ENCODE results near the gene ATP5PO.
"Not testable (repeated sequence)": the region's sequence is repeated elsewhere in the genome, so short reads cannot be mapped to it uniquely, and the experiment has no call there.

ATP5PO gene

GRCh38 chr21:33940164-33940880 lies 24.7 kb upstream of the ATP5PO start:
- DNase-seq = no peak

DNA sequence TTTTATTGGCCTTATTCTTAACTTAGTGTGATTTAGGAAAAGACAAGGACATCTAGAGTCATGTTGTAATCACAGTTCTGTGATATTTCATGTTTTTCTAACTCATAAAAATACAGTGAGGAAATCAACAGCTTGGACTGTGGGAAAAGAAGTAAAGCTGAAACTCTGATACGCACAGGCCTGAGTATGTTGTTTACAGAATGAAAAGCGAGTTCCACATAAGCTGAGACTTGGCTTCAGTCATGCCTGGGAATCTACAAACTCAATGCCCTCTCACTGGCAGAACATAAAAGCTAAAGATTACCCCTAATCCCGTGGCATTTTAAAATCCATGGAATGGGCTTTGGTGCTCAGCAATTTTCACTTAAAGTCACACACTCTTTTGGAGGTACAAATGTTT lies 23.6 kb upstream of the ATP5PO start:
- no peak for DNase-seq

- DNase-seq = no peak
Measured at GRCh38 chr21:33938381-33938780, 22.8 kb upstream of the ATP5PO start.

GRCh38 chr21:33937931-33938339 lies 22.3 kb upstream of the ATP5PO start:
- DNase-seq = no peak

GRCh38 chr21:33937146-33937545 lies 21.5 kb upstream of the ATP5PO start:
- DNase-seq = no peak

DNA sequence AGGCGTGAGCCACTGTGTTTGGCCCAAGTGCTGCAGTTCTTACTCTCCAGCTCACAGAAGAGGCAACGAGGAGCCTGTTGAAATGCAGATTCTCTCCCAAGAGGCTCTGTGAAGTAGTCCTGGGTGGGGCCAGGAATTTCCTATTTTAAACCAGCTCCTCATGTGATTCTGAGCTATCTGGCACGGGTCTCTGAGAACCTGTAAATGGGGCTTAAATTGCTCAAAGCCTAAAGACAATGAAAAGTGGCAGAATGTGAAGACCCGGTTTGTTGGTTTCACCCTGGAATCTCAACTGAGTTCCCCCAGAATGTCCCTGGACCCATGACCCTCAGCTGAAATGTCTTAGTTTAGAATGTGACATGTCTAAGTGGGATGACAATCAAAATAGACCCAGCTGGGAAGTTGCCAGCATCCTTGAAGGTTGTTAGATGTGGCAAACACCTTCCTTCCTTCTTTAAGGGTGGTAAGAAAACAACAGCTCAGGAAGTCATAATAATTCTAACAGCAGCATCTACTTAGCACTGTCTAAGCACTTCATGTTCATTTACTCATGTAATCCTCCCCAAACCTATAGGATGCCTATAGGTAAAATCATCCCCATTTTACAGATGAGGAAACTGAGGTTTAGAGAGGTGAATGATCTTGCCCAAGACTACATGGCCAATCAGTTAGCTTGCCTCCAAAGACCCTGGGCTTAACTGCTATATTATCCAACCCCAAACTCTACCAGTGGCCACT lies 20.9 kb upstream of the ATP5PO start:
- no peak for DNase-seq

DNA sequence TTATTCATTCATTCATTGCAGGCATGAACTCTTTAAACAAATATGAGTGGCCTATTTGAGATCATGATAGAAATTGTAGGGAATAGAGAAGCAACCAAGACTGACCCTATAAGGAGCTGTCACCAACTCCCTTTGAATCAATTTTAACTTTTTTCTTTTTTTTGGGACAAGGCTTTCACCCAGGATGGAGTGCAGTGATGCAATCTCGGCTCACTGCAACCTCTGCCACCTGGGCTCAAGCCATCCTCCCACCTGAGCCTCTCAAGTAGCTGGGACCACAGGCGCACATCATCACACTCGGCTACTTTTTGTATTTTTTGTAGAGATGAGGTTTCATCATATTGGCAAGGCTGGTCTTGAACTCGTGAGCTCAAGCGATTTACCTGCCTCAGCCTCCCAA lies 17.1 kb upstream of the ATP5PO start:
- DNase-seq = no peak

- peak; percentile 47 for DNase-seq
Measured at GRCh38 chr21:33931799-33932390, 16.3 kb upstream of the ATP5PO start.

- DNase-seq = not testable (repeated sequence)
Measured at GRCh38 chr21:33931052-33931798, 15.6 kb upstream of the ATP5PO start.

DNA sequence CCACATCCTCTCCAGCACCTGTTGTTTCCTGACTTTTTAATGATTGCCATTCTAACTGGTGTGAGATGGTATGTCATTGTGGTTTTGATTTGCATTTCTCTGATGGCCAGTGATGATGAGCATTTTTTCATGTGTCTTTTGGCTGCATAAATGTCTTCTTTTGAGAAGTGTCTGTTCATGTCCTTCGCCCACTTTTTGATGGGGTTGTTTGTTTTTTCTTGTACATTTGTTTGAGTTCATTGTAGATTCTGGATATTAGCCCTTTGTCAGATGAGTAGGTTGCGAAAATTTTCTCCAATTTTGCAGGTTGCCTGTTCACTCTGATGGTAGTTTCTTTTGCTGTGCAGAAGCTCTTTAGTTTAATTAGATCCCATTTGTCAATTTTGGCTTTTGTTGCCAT lies 10.6 kb upstream of the ATP5PO start:
- DNase-seq = not testable (repeated sequence)

DNA sequence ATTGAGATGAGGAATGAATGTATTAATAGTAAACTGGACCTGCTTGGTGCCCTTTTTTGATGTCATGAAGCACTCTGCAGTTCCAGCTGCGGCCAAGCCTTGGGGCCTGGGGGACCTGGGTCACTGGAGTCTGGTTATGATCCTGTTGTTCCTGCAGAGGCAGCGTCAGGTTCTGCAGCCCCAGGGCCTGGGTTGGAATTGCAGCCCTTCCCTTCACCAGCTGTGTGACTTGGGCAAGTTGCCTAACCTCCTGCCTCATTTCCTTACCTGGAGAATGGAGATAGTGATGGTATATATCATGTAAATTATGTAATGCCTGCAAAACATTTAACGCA lies 9.1 kb upstream of the ATP5PO start:
- DNase-seq = no peak

GRCh38 chr21:33924079-33924765 lies 8.6 kb upstream of the ATP5PO start:
- DNase-seq = peak; percentile 96

DNA sequence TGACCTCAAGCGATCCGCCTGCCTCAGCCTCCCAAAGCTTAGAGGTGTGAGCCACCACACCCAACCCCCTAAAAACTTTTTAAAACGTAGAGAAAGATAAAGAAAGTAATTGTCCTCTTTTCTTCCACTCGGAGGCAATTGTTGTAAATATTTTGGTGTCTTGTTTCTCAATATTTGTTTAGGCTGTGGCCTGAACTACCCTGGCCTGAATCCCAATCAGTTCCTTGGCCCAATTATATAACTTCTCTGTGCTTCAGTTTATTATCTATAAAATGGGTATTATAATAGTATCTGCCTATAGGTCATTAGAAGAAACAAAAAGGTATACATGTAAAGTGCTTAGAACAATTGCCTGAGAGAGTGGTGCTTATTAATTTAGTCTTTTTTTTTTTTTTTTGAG lies 1.8 kb upstream of the ATP5PO start:
- no peak for DNase-seq

- DNase-seq = no peak
Measured at GRCh38 chr21:33916200-33916567, 580 bp upstream of the ATP5PO start.

GRCh38 chr21:33914188-33914587 lies 1.4 kb downstream of the ATP5PO start:
- DNase-seq = peak; percentile 40

GRCh38 chr21:33909756-33910155 lies 5.8 kb downstream of the ATP5PO start:
- DNase-seq = no peak

DNA sequence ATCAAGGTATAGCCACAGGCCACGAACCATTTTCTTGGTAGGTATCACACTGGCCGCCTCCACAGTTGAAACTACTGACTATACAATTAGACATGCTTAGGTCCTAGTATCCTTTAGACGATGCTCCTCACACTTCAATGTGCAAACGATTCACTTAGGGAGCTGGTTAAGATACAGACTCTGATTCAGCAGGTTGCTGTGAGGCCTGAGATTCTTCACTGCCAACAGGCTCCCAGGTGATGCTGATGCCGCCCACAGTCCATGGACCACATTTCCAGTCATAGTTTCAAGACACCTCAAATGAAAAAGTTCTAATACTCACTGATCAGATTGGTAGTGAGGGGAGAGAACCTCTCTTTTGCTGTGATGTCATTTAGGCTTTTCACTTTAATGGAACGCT lies 6.8 kb downstream of the ATP5PO start:
- DNase-seq = no peak

DNA sequence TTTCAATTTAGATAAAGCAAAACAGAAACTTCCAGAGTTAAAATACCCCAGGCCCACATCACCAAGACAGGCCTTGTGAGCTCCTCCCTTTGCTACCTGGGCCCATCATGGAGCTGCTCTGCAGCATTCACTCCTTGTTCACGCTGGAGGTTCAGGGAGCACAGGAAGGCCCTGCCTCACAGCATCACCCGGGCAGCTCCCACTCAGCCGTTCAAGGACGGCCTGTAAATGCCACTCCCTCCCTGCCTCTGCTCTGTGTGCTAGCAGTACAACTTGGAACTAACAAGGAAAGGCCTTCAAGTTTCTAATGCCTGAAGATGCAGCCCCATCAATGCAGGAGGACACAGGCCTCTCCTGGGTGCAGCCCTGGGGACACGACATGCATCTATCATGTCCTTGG lies 11.6 kb downstream of the ATP5PO start:
- DNase-seq = no peak

- no peak for DNase-seq
Measured at GRCh38 chr21:33902349-33902748, 13.3 kb downstream of the ATP5PO start.

- DNase-seq = peak; percentile 66
Measured at GRCh38 chr21:33901412-33902288, 14.0 kb downstream of the ATP5PO start.

DNA sequence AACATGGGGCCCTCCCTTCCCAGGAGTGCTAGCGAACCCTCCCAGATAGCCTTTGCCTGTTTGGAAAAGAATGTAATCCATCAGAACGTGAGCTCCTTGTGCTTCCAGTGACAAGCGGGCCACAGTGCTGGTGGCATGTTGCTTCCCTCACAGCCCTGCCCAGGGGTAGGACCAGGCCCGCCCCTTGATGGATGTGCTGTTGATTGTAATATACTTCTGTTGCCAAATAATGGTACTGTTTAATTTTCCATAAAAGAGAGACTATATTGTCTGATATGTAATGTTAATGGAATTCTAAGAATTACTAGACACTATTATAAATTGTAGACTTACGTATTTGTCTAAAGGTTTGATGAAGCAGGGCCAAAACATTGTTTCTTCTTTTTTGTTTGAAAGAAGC lies 16.4 kb downstream of the ATP5PO start:
- DNase-seq = no peak

DNA sequence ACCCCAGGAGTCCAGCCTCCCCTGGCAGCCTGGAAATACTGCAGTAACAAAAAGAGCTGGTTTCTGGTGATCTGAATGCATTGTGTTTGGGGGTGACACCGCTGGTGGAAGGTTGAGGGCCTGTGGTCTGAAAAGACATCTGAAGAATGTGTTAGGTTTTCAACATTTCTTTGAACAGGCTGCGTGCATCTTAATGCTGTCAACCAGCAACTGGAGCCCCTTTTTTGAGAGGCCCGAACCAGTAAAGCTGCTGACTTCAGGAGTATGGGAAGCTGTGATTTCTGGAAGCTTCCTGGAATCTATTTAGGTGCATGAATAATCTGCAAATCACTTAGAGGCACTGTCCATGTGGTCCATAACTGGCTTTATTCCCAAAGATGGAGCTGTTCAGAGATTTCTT lies 17.0 kb downstream of the ATP5PO start:
- DNase-seq = no peak

Measured in hematopoietic multipotent progenitor cell treated with erythropoietin and hydrocortisone succinate and interleukin-3 and kit ligand, for 6 days (in vitro differentiated cells).